IPS-20b (cell line): ENCODE measurements around the gene PRPH2.
"Not testable (repeated sequence)": the region's sequence is repeated elsewhere in the genome, so short reads cannot be mapped to it uniquely, and the experiment has no call there.

Experiments
- H3K27ac ChIP-seq: one replicate; pipeline ENCODE4 v1.5.1; 2013; ENCODE audit warnings: low read length
- H3K27me3 ChIP-seq: 2 replicates; pipeline ENCODE4 v1.6.1; 2013; ENCODE audit warnings: mild to moderate bottlenecking, low read length, inconsistent platforms; ENCODE audit not compliant: insufficient read depth
- H3K36me3 ChIP-seq: 2 replicates; pipeline ENCODE4 v1.6.1; 2013; ENCODE audit warnings: low read depth, mild to moderate bottlenecking, inconsistent platforms, low read length, moderate library complexity; ENCODE audit not compliant: insufficient read depth
- H3K4me1 ChIP-seq: 2 replicates; pipeline ENCODE4 v1.6.1; 2013; ENCODE audit warnings: mild to moderate bottlenecking, control low read depth, inconsistent platforms, low read length, moderate library complexity; ENCODE audit not compliant: insufficient read depth
- H3K4me3 ChIP-seq: 2 replicates; pipeline ENCODE4 v1.5.1; 2013; ENCODE audit warnings: mild to moderate bottlenecking, low read length, inconsistent platforms
- H3K9ac ChIP-seq: 2 replicates; pipeline ENCODE4 v1.6.1; 2013; ENCODE audit warnings: low read depth, mild to moderate bottlenecking, inconsistent platforms, low read length, moderate library complexity
- H3K9me3 ChIP-seq: 2 replicates; pipeline ENCODE4 v1.6.1; 2013; ENCODE audit warnings: mild to moderate bottlenecking, low read depth, low read length, inconsistent platforms; ENCODE audit not compliant: insufficient read depth

PRPH2 gene

DNA sequence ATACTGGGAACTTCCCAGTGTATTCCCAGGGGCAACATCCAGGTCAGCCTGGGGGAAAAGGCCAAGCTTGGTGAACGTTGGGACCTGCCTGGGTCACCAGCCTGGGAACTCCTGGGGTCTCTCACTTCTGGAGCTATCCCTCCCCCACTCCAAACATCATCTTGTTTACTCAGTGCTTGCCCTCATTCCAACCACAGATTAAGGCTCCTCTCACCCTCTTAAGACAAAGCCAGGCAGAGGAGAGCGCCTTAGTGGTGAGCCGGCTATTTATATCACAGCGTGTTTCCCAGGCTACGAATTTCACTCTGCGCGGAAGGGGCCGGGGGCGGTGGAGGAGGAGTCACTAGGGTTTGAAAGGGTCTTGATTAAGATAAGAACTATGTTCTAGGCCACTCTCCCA is 12.1 kb downstream of the PRPH2 start:
- no peak overlapping the region for H3K9ac ChIP-seq
- H3K27ac ChIP-seq: no peak overlapping the region
- H3K4me3 ChIP-seq: no peak overlapping the region

DNA sequence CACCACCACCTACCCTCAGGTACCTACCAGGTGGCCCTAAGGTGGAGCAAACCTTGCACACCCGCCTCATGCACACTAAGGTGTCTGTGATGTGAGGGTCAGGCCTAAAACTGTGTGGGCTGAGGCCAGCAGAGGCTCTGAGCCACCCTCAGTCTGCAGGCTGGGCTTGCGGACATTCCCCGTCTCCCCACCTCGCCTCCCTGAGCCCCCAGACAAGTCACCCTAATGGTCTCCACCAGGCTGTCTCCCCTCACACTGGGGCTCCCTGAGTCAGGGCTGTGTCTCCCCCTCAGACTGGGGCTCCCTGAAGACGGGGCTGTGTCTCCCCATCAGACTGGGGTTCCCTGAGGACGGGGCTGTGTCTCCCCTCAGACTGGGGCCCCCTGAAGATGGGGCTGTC is 12.5 kb downstream of the PRPH2 start:
- Histone ChIP-seq H3K4me3 (no peak overlapping the region), H3K27me3 (no peaks in the 10 kb centered on the region), H3K4me1 (peaks cover 3% of the 10 kb centered on the region; the same call in 1 of the 2 replicates), H3K9ac (no peak overlapping the region), H3K36me3 (no peaks in the 10 kb centered on the region), H3K9me3 (peaks cover 15% of the 10 kb centered on the region), H3K27ac (peak overlapping the region; percentile 36)

More for the DNA sequence above, 12.1 kb downstream of the PRPH2 start:
- Histone ChIP-seq H3K9me3 (peaks cover 15% of the 10 kb centered on the region), H3K36me3 (no peaks in the 10 kb centered on the region), H3K4me1 (peaks cover 3% of the 10 kb centered on the region; the same call in 1 of the 2 replicates), H3K27me3 (no peaks in the 10 kb centered on the region)

DNA sequence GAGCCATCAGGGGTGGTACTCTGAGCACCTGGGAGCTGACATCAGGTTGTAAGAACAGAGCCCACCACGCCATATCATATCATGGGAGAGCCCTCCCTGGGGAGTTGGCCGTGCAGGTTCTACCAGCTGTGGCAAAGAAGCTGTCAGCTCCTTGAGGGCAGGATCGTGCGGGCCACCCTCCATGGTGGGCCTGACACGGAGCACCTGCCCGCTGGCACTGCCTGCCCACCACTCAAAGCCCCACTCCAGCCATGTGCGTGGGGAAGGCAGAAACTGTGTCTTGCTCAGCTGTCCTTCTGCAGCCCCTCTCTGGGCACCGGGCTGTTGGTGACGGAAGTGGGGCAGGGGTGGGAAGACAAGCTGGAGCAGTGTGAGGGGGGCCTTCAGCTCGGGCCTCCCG is 14.3 kb downstream of the PRPH2 start:
- Histone ChIP-seq H3K9me3 (peaks cover 15% of the 10 kb centered on the region), H3K4me3 (no peak overlapping the region), H3K27ac (no peak overlapping the region), H3K36me3 (no peaks in the 10 kb centered on the region), H3K4me1 (peaks cover 3% of the 10 kb centered on the region; the same call in 1 of the 2 replicates), H3K9ac (no peak overlapping the region), H3K27me3 (no peaks in the 10 kb centered on the region)

DNA sequence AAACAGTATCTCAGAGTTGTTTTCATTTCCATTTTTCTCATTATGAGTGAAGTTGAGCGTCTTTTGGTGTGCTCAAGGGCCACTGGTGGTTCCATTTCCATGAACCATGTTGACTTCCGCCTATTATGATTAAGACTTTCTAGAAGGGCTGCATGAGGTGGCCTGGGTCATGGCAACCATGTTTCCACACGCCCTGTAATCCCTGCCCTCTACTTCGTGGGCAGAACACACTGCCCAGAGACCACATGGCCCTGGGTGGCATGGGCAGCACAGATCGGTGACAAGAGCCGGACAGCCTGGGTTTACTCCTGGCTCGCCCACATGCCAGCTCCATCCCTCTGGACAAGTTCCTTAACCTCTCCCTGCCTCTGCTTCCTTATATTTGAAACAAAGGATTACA is 14.8 kb downstream of the PRPH2 start:
- Histone ChIP-seq H3K4me1 (peaks cover 3% of the 10 kb centered on the region; the same call in 1 of the 2 replicates), H3K27ac (no peak overlapping the region), H3K9ac (no peak overlapping the region), H3K4me3 (no peak overlapping the region), H3K27me3 (no peaks in the 10 kb centered on the region), H3K9me3 (peaks cover 15% of the 10 kb centered on the region), H3K36me3 (no peaks in the 10 kb centered on the region)

DNA sequence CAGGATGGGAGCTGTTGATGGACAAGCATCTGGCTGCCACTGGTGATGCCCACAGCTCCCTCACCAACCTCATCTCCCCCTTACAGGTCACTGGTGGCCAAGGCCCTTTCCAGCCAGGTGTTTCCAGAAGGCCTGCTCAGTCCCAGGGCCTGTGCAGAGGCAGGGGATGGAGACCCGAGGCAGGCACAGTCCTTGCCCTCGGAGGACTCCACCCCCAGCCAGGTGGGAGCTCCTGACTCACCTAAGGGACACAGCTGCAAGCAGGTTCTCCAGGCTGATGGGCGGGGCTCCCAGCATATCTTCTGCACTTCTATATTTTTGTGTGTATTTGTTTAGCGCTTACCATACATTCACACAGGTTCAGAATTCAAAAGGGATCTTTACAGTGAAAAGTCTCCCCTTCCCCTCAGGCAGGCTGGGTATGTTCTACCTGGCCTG is 17.4 kb downstream of the PRPH2 start:
- no peaks in the 10 kb centered on the region for H3K9me3 ChIP-seq
- H3K27ac ChIP-seq: no peak overlapping the region
- peak overlapping the region; percentile 78; the same call in 1 of the 2 replicates for H3K4me3 ChIP-seq
- H3K9ac ChIP-seq: no peak overlapping the region
- H3K36me3 ChIP-seq: no peaks in the 10 kb centered on the region
- no peaks in the 10 kb centered on the region for H3K27me3 ChIP-seq
- H3K4me1 ChIP-seq: peaks cover under 1% of the 10 kb centered on the region; the same call in 1 of the 2 replicates

DNA sequence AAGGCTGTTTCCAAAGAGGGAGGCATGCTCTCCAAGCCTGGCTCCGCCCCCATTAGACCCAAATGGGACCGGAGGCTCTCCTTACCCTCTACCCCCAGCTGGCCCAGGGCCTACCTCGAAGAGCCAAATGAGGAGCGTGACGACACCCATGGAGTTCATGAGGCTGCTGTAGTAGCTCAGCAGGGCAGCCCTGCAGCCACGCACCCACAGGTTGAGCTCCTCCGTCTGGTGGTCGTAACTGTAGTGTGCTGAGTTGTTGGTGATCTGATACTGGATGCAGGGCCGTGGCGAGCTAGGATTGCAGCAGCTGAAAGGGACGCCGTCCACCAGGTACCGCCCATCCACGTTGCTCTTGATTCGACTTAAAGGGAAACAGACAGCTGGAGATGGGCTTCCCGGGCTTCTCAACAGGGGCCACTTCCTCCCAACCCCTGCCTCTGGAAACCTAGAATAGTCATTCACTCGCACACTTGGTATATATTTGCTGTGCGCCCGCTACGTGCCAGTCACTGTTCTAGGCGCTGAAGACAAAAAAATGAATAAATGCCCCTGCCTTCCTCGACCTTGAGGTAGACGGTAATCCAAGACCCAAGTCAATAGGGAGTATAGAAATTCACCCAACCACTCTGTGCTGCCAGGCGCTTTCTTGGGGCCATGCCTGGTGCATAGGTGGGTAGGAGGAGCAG is 18.0 kb downstream of the PRPH2 start:
- H3K4me1 ChIP-seq: no peaks in the 10 kb centered on the region
- no peaks in the 10 kb centered on the region for H3K27me3 ChIP-seq
- no peaks in the 10 kb centered on the region for H3K9me3 ChIP-seq
- no peaks in the 10 kb centered on the region for H3K36me3 ChIP-seq
- peak overlapping the region; percentile 69; the same call in 1 of the 2 replicates for H3K9ac ChIP-seq
- H3K4me3 ChIP-seq: peak overlapping the region; percentile 78
- no peak overlapping the region for H3K27ac ChIP-seq

DNA sequence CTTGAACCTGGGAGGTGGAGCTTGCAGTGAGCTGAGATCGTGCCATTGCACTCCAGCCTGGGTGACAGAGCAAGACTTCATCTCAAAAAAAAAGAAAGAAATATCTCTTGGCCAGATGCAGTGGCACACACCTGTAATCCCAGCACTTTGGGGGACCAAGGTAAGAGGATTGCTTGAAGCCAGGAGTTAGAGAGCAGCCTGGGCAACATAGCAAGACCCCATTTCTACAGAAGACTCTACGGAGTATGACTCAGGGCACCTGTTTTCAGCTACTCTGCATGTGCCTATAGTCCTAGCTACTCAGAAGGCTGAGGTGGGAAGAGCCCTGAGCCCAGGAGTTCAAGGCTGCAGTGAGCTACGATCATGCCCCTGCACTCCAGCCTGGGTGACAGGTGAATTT is 19.6 kb downstream of the PRPH2 start:
- not testable (repeated sequence) for H3K9me3 ChIP-seq, H3K4me3 ChIP-seq, H3K27ac ChIP-seq, H3K27me3 ChIP-seq, H3K36me3 ChIP-seq, H3K9ac ChIP-seq, H3K4me1 ChIP-seq

DNA sequence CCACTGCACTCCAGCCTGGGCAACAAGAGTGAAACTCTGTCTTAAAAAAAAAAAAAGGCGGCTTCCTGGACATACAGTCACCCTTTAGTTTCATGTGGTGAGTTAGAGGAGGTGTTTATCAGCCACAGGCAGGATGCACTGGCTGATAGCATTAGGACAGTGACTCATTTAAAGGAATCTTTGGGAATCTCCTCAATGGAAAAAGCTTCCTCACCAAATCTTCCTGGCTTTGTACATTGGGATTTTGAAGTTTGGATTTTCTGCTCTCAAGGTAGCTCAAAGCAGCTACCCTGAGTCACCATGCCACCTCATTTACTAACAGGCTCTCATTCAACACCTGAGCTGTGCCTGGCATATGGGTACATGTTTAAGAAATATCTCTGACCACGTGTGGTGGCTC is 20.2 kb downstream of the PRPH2 start:
- Histone ChIP-seq H3K9me3 (no peaks in the 10 kb centered on the region), H3K27me3 (no peaks in the 10 kb centered on the region), H3K4me3 (no peak overlapping the region), H3K36me3 (no peaks in the 10 kb centered on the region), H3K27ac (no peak overlapping the region), H3K9ac (no peak overlapping the region), H3K4me1 (no peaks in the 10 kb centered on the region)

DNA sequence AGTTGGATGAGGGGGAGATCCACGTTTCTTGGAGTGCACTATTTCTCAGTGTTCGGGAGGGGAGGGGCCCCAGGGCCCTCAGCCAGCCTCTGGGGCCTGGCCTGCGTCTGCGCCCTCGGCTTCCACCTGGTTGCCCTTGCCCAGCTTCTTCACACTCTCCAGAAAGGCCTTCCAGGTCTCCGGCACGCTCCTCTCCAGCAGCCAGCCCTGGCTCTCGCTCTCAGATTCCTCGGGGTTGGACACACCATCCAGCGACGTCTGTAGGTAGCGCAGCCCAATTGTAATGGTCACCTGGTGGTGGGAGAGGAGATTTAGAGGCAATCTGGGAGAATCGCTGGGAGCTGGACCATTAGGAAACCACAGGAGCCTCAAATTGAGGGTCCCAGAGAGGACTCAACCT is 24.2 kb downstream of the PRPH2 start:
- Histone ChIP-seq H3K9me3 (no peaks in the 10 kb centered on the region), H3K27ac (no peak overlapping the region), H3K27me3 (no peaks in the 10 kb centered on the region), H3K4me3 (no peak overlapping the region), H3K4me1 (no peaks in the 10 kb centered on the region), H3K36me3 (peaks cover 11% of the 10 kb centered on the region), H3K9ac (no peak overlapping the region)

DNA sequence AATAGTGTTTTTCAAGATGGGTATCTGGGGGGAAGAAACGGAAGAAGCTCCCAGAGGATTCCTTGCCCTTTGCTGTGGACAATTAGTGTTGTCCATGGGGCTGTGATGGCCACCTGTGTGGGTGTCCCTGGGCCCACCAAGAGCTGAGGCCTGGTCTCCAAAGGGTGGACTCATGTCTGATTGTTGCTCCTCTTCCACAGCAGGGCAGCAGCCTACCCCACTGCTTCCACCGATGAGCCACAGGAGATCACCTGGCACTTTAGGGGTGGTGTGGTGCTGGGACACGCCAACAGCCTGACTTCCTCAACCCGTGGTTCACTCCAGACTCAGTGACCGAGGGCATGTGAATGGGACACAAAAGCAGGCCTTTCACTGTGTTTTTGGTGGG is 25.1 kb downstream of the PRPH2 start:
- H3K27ac ChIP-seq: no peak overlapping the region
- H3K27me3 ChIP-seq: no peaks in the 10 kb centered on the region
- H3K9ac ChIP-seq: no peak overlapping the region
- H3K4me3 ChIP-seq: no peak overlapping the region
- H3K4me1 ChIP-seq: no peaks in the 10 kb centered on the region
- no peaks in the 10 kb centered on the region for H3K9me3 ChIP-seq
- H3K36me3 ChIP-seq: peaks cover 21% of the 10 kb centered on the region

DNA sequence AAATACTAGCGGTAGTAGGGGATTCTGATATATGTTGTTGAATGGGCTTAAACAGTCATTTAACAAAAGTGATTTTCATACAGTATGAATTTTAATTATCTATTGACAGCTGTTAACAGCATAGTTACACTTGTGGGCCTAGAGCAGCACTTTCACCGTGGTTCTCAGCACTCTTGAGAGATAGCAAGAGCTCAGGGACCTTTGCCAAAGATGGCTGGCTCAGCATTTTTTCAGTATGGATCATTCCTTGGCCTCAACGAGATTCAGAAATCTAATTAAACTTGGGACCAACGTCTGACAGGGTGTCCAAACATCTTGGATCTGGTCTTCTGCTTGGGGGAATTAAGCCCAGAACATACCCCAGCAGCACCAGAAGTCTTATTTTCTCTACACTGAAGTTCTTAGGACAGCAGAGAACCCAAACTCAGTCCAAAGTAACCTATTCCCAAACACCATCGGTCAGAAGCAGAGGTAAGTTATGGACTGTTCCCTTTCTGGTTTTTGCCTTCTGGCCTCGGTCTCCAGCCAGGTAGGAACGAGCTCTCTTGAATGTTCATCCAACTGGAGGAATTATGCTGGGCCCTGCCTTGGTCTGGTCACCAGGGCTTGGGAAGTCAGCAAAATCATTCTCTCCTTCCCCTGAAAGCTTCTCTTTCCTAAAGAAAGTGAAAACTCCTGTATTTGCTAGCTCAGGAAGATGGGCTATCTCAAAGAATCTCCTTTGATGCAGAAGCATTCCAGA is 25.7 kb downstream of the PRPH2 start:
- Histone ChIP-seq H3K9me3 (no peaks in the 10 kb centered on the region), H3K36me3 (peaks cover 26% of the 10 kb centered on the region), H3K4me1 (no peaks in the 10 kb centered on the region), H3K9ac (no peak overlapping the region), H3K27me3 (no peaks in the 10 kb centered on the region), H3K4me3 (no peak overlapping the region), H3K27ac (no peak overlapping the region)

DNA sequence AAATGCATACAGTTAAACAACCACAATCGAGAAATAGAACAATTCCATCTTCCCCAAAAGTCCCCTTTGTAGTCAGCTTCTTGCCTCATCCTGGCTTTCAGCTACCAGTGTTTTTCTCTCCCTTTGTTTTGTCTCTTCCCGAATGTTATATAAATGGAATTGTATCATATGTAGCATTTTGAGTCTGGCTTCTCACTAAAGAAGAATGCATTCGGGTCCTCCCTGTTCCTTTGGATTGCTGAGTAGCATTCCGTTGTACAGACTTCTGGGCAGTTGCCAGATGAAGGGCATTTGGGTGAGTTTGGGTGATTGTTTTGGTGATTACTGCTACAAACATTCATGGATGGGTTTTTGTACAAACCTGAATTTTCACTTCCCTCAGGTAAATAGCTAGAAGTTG is 27.8 kb downstream of the PRPH2 start:
- no peaks in the 10 kb centered on the region for H3K4me1 ChIP-seq
- H3K4me3 ChIP-seq: no peak overlapping the region
- H3K9me3 ChIP-seq: no peaks in the 10 kb centered on the region
- no peaks in the 10 kb centered on the region for H3K27me3 ChIP-seq
- H3K27ac ChIP-seq: no peak overlapping the region
- peaks cover 47% of the 10 kb centered on the region for H3K36me3 ChIP-seq
- H3K9ac ChIP-seq: no peak overlapping the region
